MM.1S (cell line): ENCODE data around the gene DNPH1.

Source experiments
- EZH2phosphoT487 ChIP-seq: fragments of 300-600 bp; sonication (generic); IDR thresholded peaks from 2 replicates; pipeline ENCODE4 v1.6.1; 2018; ENCODE audit warnings: antibody characterized with exemption, low read length
- TF ChIP-seq, protein P1 (sequence below): fragments of 300-600 bp; sonication (generic); IDR thresholded peaks from 2 replicates; pipeline ENCODE4 v1.5.1; 2016; ENCODE audit warnings: antibody characterized with exemption, low read length, mixed read lengths

DNA sequence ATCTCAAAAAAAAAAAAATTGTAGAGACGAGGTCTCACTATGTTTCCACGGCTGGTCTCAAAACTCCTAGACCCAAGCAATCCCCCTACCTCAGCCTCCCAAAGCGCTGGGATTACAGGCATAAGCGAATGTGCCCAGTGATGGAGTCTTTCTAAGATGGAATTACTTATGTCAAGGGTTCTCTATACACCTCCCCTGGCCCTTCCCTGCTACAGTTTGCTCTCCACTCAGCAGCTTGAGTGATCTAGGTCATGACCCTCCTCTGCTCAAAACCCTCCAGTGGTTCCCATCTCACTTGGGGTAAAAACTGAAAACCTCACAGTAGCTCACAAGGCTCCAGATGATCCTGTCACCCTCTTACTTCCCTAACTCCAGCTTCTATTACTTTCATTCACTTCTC lies 1.8 kb upstream of the DNPH1 start:
- TF ChIP-seq, protein P1, sequence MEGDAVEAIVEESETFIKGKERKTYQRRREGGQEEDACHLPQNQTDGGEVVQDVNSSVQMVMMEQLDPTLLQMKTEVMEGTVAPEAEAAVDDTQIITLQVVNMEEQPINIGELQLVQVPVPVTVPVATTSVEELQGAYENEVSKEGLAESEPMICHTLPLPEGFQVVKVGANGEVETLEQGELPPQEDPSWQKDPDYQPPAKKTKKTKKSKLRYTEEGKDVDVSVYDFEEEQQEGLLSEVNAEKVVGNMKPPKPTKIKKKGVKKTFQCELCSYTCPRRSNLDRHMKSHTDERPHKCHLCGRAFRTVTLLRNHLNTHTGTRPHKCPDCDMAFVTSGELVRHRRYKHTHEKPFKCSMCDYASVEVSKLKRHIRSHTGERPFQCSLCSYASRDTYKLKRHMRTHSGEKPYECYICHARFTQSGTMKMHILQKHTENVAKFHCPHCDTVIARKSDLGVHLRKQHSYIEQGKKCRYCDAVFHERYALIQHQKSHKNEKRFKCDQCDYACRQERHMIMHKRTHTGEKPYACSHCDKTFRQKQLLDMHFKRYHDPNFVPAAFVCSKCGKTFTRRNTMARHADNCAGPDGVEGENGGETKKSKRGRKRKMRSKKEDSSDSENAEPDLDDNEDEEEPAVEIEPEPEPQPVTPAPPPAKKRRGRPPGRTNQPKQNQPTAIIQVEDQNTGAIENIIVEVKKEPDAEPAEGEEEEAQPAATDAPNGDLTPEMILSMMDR = no peak
- no peak for TF ChIP-seq EZH2phosphoT487
